NB4 (cell line): ENCODE measurements around the gene LRRC14B.

Experiments used
- CTCF ChIP-seq: IDR thresholded peaks from one replicate; pipeline ENCODE4 v1.5.1; 2012; ENCODE audit warnings: low read depth, low read length
- MAX ChIP-seq: IDR thresholded peaks from 2 replicates; pipeline ENCODE4 v1.6.1; 2011; ENCODE audit warnings: low read depth, low read length

GRCh38 chr5:206406-206805, 15.1 kb downstream of the LRRC14B start:
- TF ChIP-seq CTCF (no peak), MAX (no peak)
